Neural progenitor cell (in vitro differentiated cells): Measurements from ENCODE around the gene ALG1. TPM values are rescaled to one million over a fixed set of nuclear protein-coding genes. Genes with fewer than 3 reads are reported as not detected.

Experiments used
- DNase-seq: peaks from one replicate; pipeline ENCODE4 v3.0.0-alpha.2; 2016; ENCODE audit warnings: low spot score
- H2AFZ ChIP-seq: fragments of 200-600 bp; sonication (generic); replicated peaks from 2 replicates; pipeline ENCODE4 v1.6.1; 2016; ENCODE audit warnings: antibody characterized with exemption
- H3F3A ChIP-seq: fragments of 200-600 bp; sonication (generic); 2 replicates; pipeline ENCODE4 v1.6.1; 2016; ENCODE audit warnings: antibody characterized with exemption, low read depth
- H3K27ac ChIP-seq: fragments of 200-600 bp; sonication (generic); 2 replicates; pipeline ENCODE4 v1.5.1; 2016; ENCODE audit warnings: mild to moderate bottlenecking
- H3K27me3 ChIP-seq: fragments of 200-600 bp; sonication (generic); 2 replicates; pipeline ENCODE4 v1.6.1; 2016; ENCODE audit warnings: mild to moderate bottlenecking, moderate library complexity
- H3K36me3 ChIP-seq: fragments of 200-600 bp; sonication (generic); 2 replicates; pipeline ENCODE4 v1.5.1; 2016
- H3K4me1 ChIP-seq: fragments of 200-600 bp; sonication (generic); 2 replicates; pipeline ENCODE4 v1.6.1; 2016; ENCODE audit warnings: mixed run types
- H3K4me2 ChIP-seq: fragments of 200-600 bp; sonication (generic); 2 replicates; pipeline ENCODE4 v1.6.1; 2016
- H3K4me3 ChIP-seq: fragments of 200-600 bp; sonication (generic); 2 replicates; pipeline ENCODE4 v1.5.1; 2016
- H3K79me2 ChIP-seq: fragments of 200-600 bp; sonication (generic); 2 replicates; pipeline ENCODE4 v1.6.1; 2016; ENCODE audit warnings: low read depth
- H3K9ac ChIP-seq: fragments of 200-600 bp; sonication (generic); 2 replicates; pipeline ENCODE4 v1.6.1; 2016
- H3K9me3 ChIP-seq: fragments of 200-600 bp; sonication (generic); 2 replicates; pipeline ENCODE4 v1.5.1; 2016; ENCODE audit warnings: low read depth
- H4K20me1 ChIP-seq: fragments of 200-600 bp; sonication (generic); 2 replicates; pipeline ENCODE4 v1.6.1; 2016; ENCODE audit warnings: low read depth
- H3K27ac Mint-ChIP-seq: 3 replicates; pipeline ENCODE4 v1.8.0; 2021; ENCODE audit warnings: mixed read lengths
- H3K27me3 Mint-ChIP-seq: 2 replicates; pipeline ENCODE4 v1.8.0; 2022; ENCODE audit warnings: low read depth, mild to moderate bottlenecking, inconsistent platforms, moderate library complexity, mixed read lengths; ENCODE audit not compliant: insufficient read depth
- H3K36me3 Mint-ChIP-seq: 3 replicates; pipeline ENCODE4 v1.8.0; 2021; ENCODE audit warnings: mixed read lengths
- H3K4me1 Mint-ChIP-seq: 3 replicates; pipeline ENCODE4 v1.8.0; 2021; ENCODE audit warnings: mixed read lengths
- H3K4me3 Mint-ChIP-seq: 3 replicates; pipeline ENCODE4 v1.8.0; 2021; ENCODE audit warnings: mild to moderate bottlenecking, moderate library complexity, mixed read lengths
- H3K9me3 Mint-ChIP-seq: 3 replicates; pipeline ENCODE4 v1.8.0; 2020; ENCODE audit warnings: mixed read lengths
- CTCF ChIP-seq: fragments of 200-600 bp; sonication (generic); IDR thresholded peaks from 2 replicates; pipeline ENCODE4 v1.5.1; 2017; ENCODE audit warnings: antibody characterized with exemption, mild to moderate bottlenecking
- EZH2 ChIP-seq: fragments of 200-600 bp; sonication (generic); IDR thresholded peaks from 2 replicates; pipeline ENCODE4 v1.6.1; 2017; ENCODE audit warnings: antibody characterized with exemption, mild to moderate bottlenecking, moderate library complexity
- EZH2phosphoT487 ChIP-seq: fragments of 200-600 bp; sonication (generic); IDR thresholded peaks from 2 replicates; pipeline ENCODE4 v1.6.1; 2017; ENCODE audit warnings: antibody characterized with exemption
- total RNA-seq: library from RNA; depleted of rRNA; stranded (reverse); fragments of >200 nt; gene quantifications from 2 replicates; pipeline ENCODE4 v1.2.3, GENCODE V29; 2015; ENCODE audit warnings: low replicate concordance

The ALG1 gene
- total RNA-seq, 1 donor from 2014 or later = 6.1 TPM

- H3K79me2 ChIP-seq = no peaks in the 10 kb centered on the region
- no peaks in the 10 kb centered on the region for H3K4me1 Mint-ChIP-seq
- H3K4me1 ChIP-seq = no peaks in the 10 kb centered on the region
- no peak overlapping the region for H3K4me3 ChIP-seq
- no peaks in the 10 kb centered on the region for H3K9me3 ChIP-seq
- no peak overlapping the region for H3K4me3 Mint-ChIP-seq
- H3K27me3 Mint-ChIP-seq = peaks cover 10% of the 10 kb centered on the region
- H3F3A ChIP-seq = peaks cover 9% of the 10 kb centered on the region
- no peak overlapping the region for H3K27ac Mint-ChIP-seq
- no peak overlapping the region for H3K4me2 ChIP-seq
- no peak overlapping the region for H3K9ac ChIP-seq
- no peaks in the 10 kb centered on the region for H3K36me3 ChIP-seq
- no peak overlapping the region for H3K27ac ChIP-seq
- H2AFZ ChIP-seq = peak overlapping the region; percentile 82
- no peaks in the 10 kb centered on the region for H3K36me3 Mint-ChIP-seq
- H3K27me3 ChIP-seq = no peaks in the 10 kb centered on the region
- no peaks in the 10 kb centered on the region for H4K20me1 ChIP-seq
- peak; percentile 86 for DNase-seq
- H3K9me3 Mint-ChIP-seq = no peaks in the 10 kb centered on the region
- no peak for TF ChIP-seq EZH2phosphoT487
- no peak for TF ChIP-seq EZH2
- TF ChIP-seq CTCF = peak; percentile 69
These were observed 46.4 kb upstream of the ALG1 start for GRCh38 chr16:5025171-5025632.

GRCh38 chr16:5026664-5027063, 45.0 kb upstream of the ALG1 start:
- no peaks in the 10 kb centered on the region for H3K4me1 Mint-ChIP-seq
- Histone ChIP-seq H3K4me2 (no peak overlapping the region), H3K4me3 (no peak overlapping the region), H3K27me3 (no peaks in the 10 kb centered on the region), H3K4me1 (no peaks in the 10 kb centered on the region), H3K9ac (no peak overlapping the region), H2AFZ (no peak overlapping the region), H3K36me3 (no peaks in the 10 kb centered on the region), H4K20me1 (no peaks in the 10 kb centered on the region), H3K79me2 (no peaks in the 10 kb centered on the region), H3K9me3 (no peaks in the 10 kb centered on the region), H3K27ac (no peak overlapping the region), H3F3A (peaks cover 9% of the 10 kb centered on the region)
- H3K9me3 Mint-ChIP-seq = no peaks in the 10 kb centered on the region
- no peak for TF ChIP-seq EZH2
- no peak for TF ChIP-seq EZH2phosphoT487
- TF ChIP-seq CTCF = no peak
- H3K36me3 Mint-ChIP-seq = no peaks in the 10 kb centered on the region
- H3K4me3 Mint-ChIP-seq = no peak overlapping the region
- no peak overlapping the region for H3K27ac Mint-ChIP-seq
- H3K27me3 Mint-ChIP-seq = peaks cover 10% of the 10 kb centered on the region
- DNase-seq = no peak

- Histone ChIP-seq H3K27me3 (no peaks in the 10 kb centered on the region), H3K4me3 (no peak overlapping the region), H3K9ac (no peak overlapping the region), H3K36me3 (no peaks in the 10 kb centered on the region), H3K79me2 (no peaks in the 10 kb centered on the region), H3K27ac (no peak overlapping the region), H3K9me3 (no peaks in the 10 kb centered on the region), H2AFZ (no peak overlapping the region), H3K4me1 (no peaks in the 10 kb centered on the region), H4K20me1 (no peaks in the 10 kb centered on the region), H3F3A (peaks cover 9% of the 10 kb centered on the region), H3K4me2 (no peak overlapping the region)
- no peaks in the 10 kb centered on the region for H3K9me3 Mint-ChIP-seq
- peaks cover 9% of the 10 kb centered on the region for H3K27me3 Mint-ChIP-seq
- no peaks in the 10 kb centered on the region for H3K4me1 Mint-ChIP-seq
- no peak overlapping the region for H3K27ac Mint-ChIP-seq
- H3K36me3 Mint-ChIP-seq = no peaks in the 10 kb centered on the region
- no peak for DNase-seq
- H3K4me3 Mint-ChIP-seq = no peak overlapping the region
- TF ChIP-seq EZH2 = no peak
These were observed 44.6 kb upstream of the ALG1 start for GRCh38 chr16:5027086-5027485.

- Histone ChIP-seq H3K36me3 (no peaks in the 10 kb centered on the region), H3K79me2 (no peaks in the 10 kb centered on the region), H3K4me1 (no peaks in the 10 kb centered on the region), H3F3A (peaks cover 9% of the 10 kb centered on the region), H3K4me2 (no peak overlapping the region), H3K9ac (no peak overlapping the region), H3K27me3 (peaks cover 1% of the 10 kb centered on the region), H3K9me3 (no peaks in the 10 kb centered on the region), H3K27ac (no peak overlapping the region), H3K4me3 (no peak overlapping the region), H2AFZ (no peak overlapping the region), H4K20me1 (no peaks in the 10 kb centered on the region)
- TF ChIP-seq EZH2phosphoT487 (no peak), CTCF (no peak)
- peaks cover under 1% of the 10 kb centered on the region for H3K4me1 Mint-ChIP-seq
- peaks cover 7% of the 10 kb centered on the region for H3K27me3 Mint-ChIP-seq
- no peak for DNase-seq
- no peak overlapping the region for H3K27ac Mint-ChIP-seq
- H3K4me3 Mint-ChIP-seq = no peak overlapping the region
- H3K9me3 Mint-ChIP-seq = no peaks in the 10 kb centered on the region
- H3K36me3 Mint-ChIP-seq = no peaks in the 10 kb centered on the region
These were observed 43.9 kb upstream of the ALG1 start for GRCh38 chr16:5027575-5028235.
